Trophoblast cell (in vitro differentiated cells and primary cell): Measurements from ENCODE around the gene MAPK11.

Source experiments
- DNase-seq, 2 donors: peaks; one replicate each; pipeline ENCODE4 v3.0.0-alpha.2; 2016
- H2AFZ ChIP-seq: 2 replicates; pipeline ENCODE4 v1.6.1; 2013; ENCODE audit warnings: low read length, moderate library complexity, mild to moderate bottlenecking; ENCODE audit not compliant: insufficient read depth, poor library complexity
- H2AK5ac ChIP-seq: 2 replicates; pipeline ENCODE4 v1.6.1; 2013; ENCODE audit warnings: mild to moderate bottlenecking, low read length
- H2BK120ac ChIP-seq: 2 replicates; pipeline ENCODE4 v1.6.1; 2013; ENCODE audit warnings: low read length, mild to moderate bottlenecking, moderate library complexity; ENCODE audit not compliant: insufficient read depth, poor library complexity
- H2BK12ac ChIP-seq: 2 replicates; pipeline ENCODE4 v1.6.1; 2013; ENCODE audit warnings: mild to moderate bottlenecking, low read length, moderate library complexity
- H2BK5ac ChIP-seq: 2 replicates; pipeline ENCODE4 v1.6.1; 2013; ENCODE audit warnings: low read length, low read depth, moderate library complexity, mild to moderate bottlenecking; ENCODE audit not compliant: poor library complexity
- H3K14ac ChIP-seq: 2 replicates; pipeline ENCODE4 v1.6.1; 2013; ENCODE audit warnings: mild to moderate bottlenecking, low read length
- H3K18ac ChIP-seq: 2 replicates; pipeline ENCODE4 v1.6.1; 2013; ENCODE audit warnings: mild to moderate bottlenecking, low read length
- H3K23ac ChIP-seq: 2 replicates; pipeline ENCODE4 v1.6.1; 2013; ENCODE audit warnings: low read length
- H3K27ac ChIP-seq: 2 replicates; pipeline ENCODE4 v1.5.1; 2013; ENCODE audit warnings: low read depth, mild to moderate bottlenecking, inconsistent platforms, low read length, moderate library complexity
- H3K27me3 ChIP-seq: 2 replicates; pipeline ENCODE4 v1.6.1; 2013; ENCODE audit warnings: inconsistent platforms, mild to moderate bottlenecking, low read length, moderate library complexity; ENCODE audit not compliant: insufficient read depth
- H3K36me3 ChIP-seq, 2 experiments: 1 replicate in 1 of 2; 2 replicates in 1 of 2; pipeline ENCODE4 v1.6.1; 2013; ENCODE audit warnings: low read length in 2 of 2, mild to moderate bottlenecking in 2 of 2, moderate library complexity in 1 of 2; ENCODE audit not compliant: insufficient read depth in 2 of 2, control insufficient read depth in 1 of 2
- H3K4ac ChIP-seq: 2 replicates; pipeline ENCODE4 v1.6.1; 2013; ENCODE audit warnings: low read depth, mild to moderate bottlenecking, low read length, moderate library complexity
- H3K4me1 ChIP-seq, 2 experiments: 1 replicate in 1 of 2; 2 replicates in 1 of 2; pipeline ENCODE4 v1.6.1; 2013; ENCODE audit warnings: low read length in 2 of 2, mild to moderate bottlenecking in 2 of 2, moderate library complexity in 1 of 2; ENCODE audit not compliant: insufficient read depth in 2 of 2, control insufficient read depth in 1 of 2
- H3K4me2 ChIP-seq: 2 replicates; pipeline ENCODE4 v1.6.1; 2013; ENCODE audit warnings: inconsistent platforms, mild to moderate bottlenecking, low read length, moderate library complexity
- H3K4me3 ChIP-seq: 2 replicates; pipeline ENCODE4 v1.5.1; 2013; ENCODE audit warnings: mild to moderate bottlenecking, low read depth, low read length, inconsistent platforms
- H3K79me1 ChIP-seq: one replicate; pipeline ENCODE4 v1.6.1; 2013; ENCODE audit warnings: low read length
- H3K79me2 ChIP-seq: 2 replicates; pipeline ENCODE4 v1.6.1; 2013; ENCODE audit warnings: low read length, mild to moderate bottlenecking; ENCODE audit not compliant: control insufficient read depth, insufficient read depth, poor library complexity
- H3K9ac ChIP-seq: 2 replicates; pipeline ENCODE4 v1.6.1; 2013; ENCODE audit warnings: mild to moderate bottlenecking, low read length
- H3K9me3 ChIP-seq: 2 replicates; pipeline ENCODE4 v1.6.1; 2013; ENCODE audit warnings: low read depth, mild to moderate bottlenecking, control low read depth, inconsistent platforms, low read length; ENCODE audit not compliant: insufficient read depth
- H4K12ac ChIP-seq: 2 replicates; pipeline ENCODE4 v1.6.1; 2013; ENCODE audit warnings: low read depth, mild to moderate bottlenecking, low read length, moderate library complexity
- H4K8ac ChIP-seq: 2 replicates; pipeline ENCODE4 v1.6.1; 2013; ENCODE audit warnings: low read depth, mild to moderate bottlenecking, low read length, moderate library complexity
- H4K91ac ChIP-seq: one replicate; pipeline ENCODE4 v1.6.1; 2013; ENCODE audit warnings: low read depth, mild to moderate bottlenecking, low read length, moderate library complexity
- WGBS: extraction: QIAGEN DNeasy Blood & Tissue Kit; methylation state at CpG from one replicate; pipeline ENCODE4 v1.1.7; 2013; ENCODE audit warnings: missing lambda C conversion rate; ENCODE audit not compliant: insufficient read length, insufficient coverage; ENCODE audit errors: extremely low coverage; 5-methylcytosine and 5-hydroxymethylcytosine counted together

Gene MAPK11

DNA sequence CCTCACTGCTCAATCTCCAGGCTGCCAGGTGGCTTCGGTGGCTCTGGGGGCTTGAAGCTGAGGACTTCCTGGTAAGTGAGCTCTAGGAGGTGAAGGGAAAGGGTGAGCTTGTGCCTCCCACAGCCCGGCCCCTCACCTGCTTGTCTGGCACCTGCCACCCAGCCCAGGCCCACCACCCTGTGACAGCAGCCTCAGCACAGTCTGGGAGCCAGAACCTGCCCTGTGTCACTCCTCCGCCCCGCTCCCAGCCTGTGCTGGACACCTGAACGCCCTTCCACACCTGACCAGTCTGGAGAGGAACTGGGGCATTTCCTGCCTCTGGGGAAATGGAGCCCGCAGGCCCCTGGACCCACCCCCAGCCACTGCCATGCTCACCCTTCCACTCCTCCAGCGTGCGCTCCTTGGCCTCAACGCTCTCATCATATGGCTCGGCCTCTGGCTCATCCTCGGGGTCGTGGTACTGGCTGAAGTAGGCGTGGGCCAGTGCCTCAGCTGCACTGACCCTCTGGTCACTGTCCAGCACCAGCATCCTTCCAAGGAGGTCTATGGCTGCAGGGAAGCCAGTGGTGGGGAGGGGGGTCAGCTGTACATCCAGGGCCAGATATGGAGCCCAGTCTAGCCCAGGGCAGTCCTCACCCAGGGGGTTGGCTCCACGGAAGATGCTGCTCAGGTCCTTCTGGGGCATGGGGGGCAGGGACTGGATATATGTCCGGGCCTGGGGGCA lies 5.1 kb downstream of the MAPK11 start:
- no CpG with 5 or more reads among the region's 15 CpGs for WGBS
- Histone ChIP-seq H3K79me2 (no peaks in the 10 kb centered on the region), H3K4ac (no peak overlapping the region), H3K36me3 (no peaks in the 10 kb centered on the region), H2BK12ac (no peak overlapping the region), H3K14ac (no peak overlapping the region), H3K79me1 (no peaks in the 10 kb centered on the region), H3K27me3 (peaks cover 29% of the 10 kb centered on the region), H2AFZ (no peak overlapping the region), H3K4me1 (peaks cover 2 to 9% of the 10 kb centered on the region in 2 experiments), H3K4me3 (no peak overlapping the region), H4K12ac (no peak overlapping the region), H2AK5ac (no peak overlapping the region), H2BK120ac (no peak overlapping the region), H2BK5ac (no peak overlapping the region), H3K23ac (no peak overlapping the region), H3K27ac (no peak overlapping the region), H3K4me2 (no peak overlapping the region), H4K91ac (no peak overlapping the region), H3K9ac (no peak overlapping the region), H3K9me3 (peaks cover 14% of the 10 kb centered on the region), H3K18ac (no peak overlapping the region), H4K8ac (no peak overlapping the region)
- DNase-seq = no peak

DNA sequence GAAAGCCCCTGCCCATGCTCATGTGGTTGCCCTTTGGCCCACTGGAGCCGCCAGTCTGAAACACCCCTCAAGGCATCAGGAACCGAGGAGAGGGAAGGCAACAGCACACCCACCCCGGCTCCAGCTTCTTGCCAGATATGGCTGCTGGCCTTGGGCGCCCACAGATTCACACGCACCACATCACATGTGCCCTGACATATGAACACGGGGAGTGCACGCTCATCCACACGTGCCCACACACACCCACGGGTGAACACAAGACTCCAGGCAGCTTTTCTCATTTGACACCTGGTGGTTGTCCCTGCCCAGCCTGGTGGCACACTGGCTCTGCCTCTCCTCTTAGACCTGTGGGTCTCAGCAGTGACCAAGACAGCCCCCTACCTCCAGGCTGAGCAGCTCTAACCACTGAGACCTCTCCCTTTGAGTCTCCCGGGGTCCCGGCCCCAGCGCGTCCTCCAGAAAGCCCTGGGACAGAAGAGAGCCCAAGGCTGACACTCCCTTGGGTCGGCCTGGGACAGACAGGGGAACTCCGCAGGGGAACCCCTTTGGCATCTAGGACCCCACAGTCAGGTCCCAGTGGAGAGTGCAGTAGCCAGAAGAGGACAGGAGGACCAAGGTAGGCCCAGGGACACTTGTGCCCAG lies 6.0 kb downstream of the MAPK11 start:
- Histone ChIP-seq H4K91ac (no peak overlapping the region), H3K9ac (no peak overlapping the region), H2BK5ac (no peak overlapping the region), H2AFZ (no peak overlapping the region), H3K4ac (no peak overlapping the region), H2BK120ac (no peak overlapping the region), H2BK12ac (no peak overlapping the region), H3K79me1 (no peaks in the 10 kb centered on the region), H3K9me3 (peaks cover 14% of the 10 kb centered on the region), H3K27me3 (peaks cover 20% of the 10 kb centered on the region), H3K4me2 (no peak overlapping the region), H3K23ac (no peak overlapping the region), H3K4me1 (peaks cover 2 to 9% of the 10 kb centered on the region in 2 experiments), H4K8ac (no peak overlapping the region), H3K18ac (no peak overlapping the region), H3K4me3 (no peak overlapping the region), H3K14ac (no peak overlapping the region), H3K36me3 (no peaks in the 10 kb centered on the region), H3K27ac (no peak overlapping the region), H3K79me2 (no peaks in the 10 kb centered on the region), H4K12ac (no peak overlapping the region), H2AK5ac (no peak overlapping the region)
- no CpG with 5 or more reads among the region's 15 CpGs for WGBS
- DNase-seq = no peak

DNA sequence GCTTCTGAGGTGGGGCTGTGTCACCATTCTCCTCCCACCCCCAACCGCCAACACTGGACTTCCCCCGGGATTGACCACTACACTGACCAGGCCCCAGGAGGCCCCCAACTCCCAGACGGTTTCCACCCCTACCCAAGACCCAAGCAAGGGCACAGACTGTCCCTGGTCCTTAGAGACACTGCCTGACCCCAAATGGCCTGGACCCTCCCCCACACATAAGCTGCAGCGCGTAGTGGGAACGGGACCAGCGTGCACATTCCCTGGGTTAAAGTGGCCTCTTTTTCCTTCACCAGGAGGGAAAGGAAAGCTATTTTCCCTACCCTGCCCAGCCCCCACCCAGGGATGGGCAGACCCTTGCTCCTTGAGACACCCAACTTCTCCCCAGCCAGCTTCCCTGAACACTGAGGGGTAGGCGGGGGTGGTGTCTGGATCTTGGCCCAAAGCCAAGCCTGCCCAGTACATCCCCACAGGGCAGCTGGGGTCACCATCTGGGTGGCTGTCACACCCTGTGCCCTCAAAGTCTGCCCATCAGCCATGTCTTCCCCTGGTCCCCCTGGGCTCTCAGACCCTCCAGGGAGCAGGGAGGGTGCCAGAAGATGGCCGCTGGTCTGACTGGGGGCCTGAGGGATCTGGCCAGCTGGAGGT lies 7.1 kb downstream of the MAPK11 start:
- Histone ChIP-seq H3K27me3 (peaks cover 9% of the 10 kb centered on the region), H3K9ac (no peak overlapping the region), H3K79me2 (no peaks in the 10 kb centered on the region), H4K91ac (no peak overlapping the region), H2BK12ac (no peak overlapping the region), H3K18ac (no peak overlapping the region), H3K23ac (no peak overlapping the region), H3K79me1 (no peaks in the 10 kb centered on the region), H2AFZ (no peak overlapping the region), H4K8ac (no peak overlapping the region), H2AK5ac (no peak overlapping the region), H3K4me3 (no peak overlapping the region), H2BK5ac (no peak overlapping the region), H3K4me2 (no peak overlapping the region), H3K14ac (no peak overlapping the region), H2BK120ac (no peak overlapping the region), H4K12ac (no peak overlapping the region), H3K27ac (no peak overlapping the region), H3K4ac (no peak overlapping the region), H3K36me3 (no peaks in the 10 kb centered on the region), H3K4me1 (peaks cover 3 to 9% of the 10 kb centered on the region in 2 experiments), H3K9me3 (peaks cover 10% of the 10 kb centered on the region)
- no peak for DNase-seq
- no CpG with 5 or more reads among the region's 9 CpGs for WGBS

DNA sequence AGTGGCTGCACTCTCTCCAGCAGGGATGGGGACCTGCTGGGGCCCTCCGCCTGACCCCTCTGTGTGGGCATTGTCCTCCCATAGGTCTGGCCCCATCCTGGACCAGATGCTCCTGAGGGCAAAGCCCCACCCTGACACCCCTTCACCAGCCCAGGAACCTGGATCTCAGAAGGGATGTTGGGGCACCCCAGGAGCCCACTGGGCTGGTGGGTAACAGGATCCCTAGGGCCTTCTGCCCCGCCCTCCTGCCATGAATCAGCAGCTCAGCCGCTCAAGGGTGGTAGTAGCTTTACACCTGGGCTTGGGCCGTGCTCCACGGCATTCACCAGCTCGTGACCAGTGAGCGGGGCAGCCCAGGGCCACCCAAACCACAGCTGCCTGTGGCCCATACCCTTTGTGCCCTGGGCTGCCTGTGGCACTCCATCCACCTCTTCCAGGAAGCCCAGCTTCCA lies 7.7 kb downstream of the MAPK11 start:
- no peak overlapping the region for H2BK12ac ChIP-seq
- H3K9me3 ChIP-seq = peaks cover 10% of the 10 kb centered on the region
- H4K8ac ChIP-seq = no peak overlapping the region
- no peak overlapping the region for H3K23ac ChIP-seq
- H3K18ac ChIP-seq = no peak overlapping the region
- no peak overlapping the region for H3K27ac ChIP-seq
- no peak overlapping the region for H4K12ac ChIP-seq
- WGBS = no CpG with 5 or more reads among the region's 7 CpGs
- no peak overlapping the region for H2BK5ac ChIP-seq
- DNase-seq = no peak
- H2AK5ac ChIP-seq = no peak overlapping the region
- H2BK120ac ChIP-seq = no peak overlapping the region
- no peaks in the 10 kb centered on the region for H3K79me2 ChIP-seq
- peaks cover 10 to 13% of the 10 kb centered on the region in 2 experiments for H3K4me1 ChIP-seq
- H3K9ac ChIP-seq = no peak overlapping the region
- peaks cover 9% of the 10 kb centered on the region for H3K27me3 ChIP-seq
- H3K4me3 ChIP-seq = no peak overlapping the region
- no peak overlapping the region for H3K4ac ChIP-seq
- H4K91ac ChIP-seq = no peak overlapping the region
- no peaks in the 10 kb centered on the region for H3K36me3 ChIP-seq
- no peak overlapping the region for H3K14ac ChIP-seq
- no peak overlapping the region for H2AFZ ChIP-seq
- no peak overlapping the region for H3K4me2 ChIP-seq
- no peaks in the 10 kb centered on the region for H3K79me1 ChIP-seq
